AG09309 (cell line): ENCODE results near the gene TMC3.

Experiments
- DNase-seq: peaks from one replicate; pipeline ENCODE4 v3.0.0-alpha.2; 2010; ENCODE audit warnings: low read depth
- H3K4me3 ChIP-seq: 2 replicates; pipeline ENCODE4 v1.5.1; 2011; ENCODE audit warnings: mild to moderate bottlenecking, low read depth, low read length, moderate library complexity; ENCODE audit not compliant: control insufficient read depth
- CTCF ChIP-seq: IDR thresholded peaks from 2 replicates; pipeline ENCODE4 v1.5.1; 2011; ENCODE audit warnings: mild to moderate bottlenecking, low read depth, low read length, inconsistent platforms; ENCODE audit not compliant: insufficient read depth, control insufficient read depth; ENCODE audit errors: missing control alignments

TMC3 gene

DNA sequence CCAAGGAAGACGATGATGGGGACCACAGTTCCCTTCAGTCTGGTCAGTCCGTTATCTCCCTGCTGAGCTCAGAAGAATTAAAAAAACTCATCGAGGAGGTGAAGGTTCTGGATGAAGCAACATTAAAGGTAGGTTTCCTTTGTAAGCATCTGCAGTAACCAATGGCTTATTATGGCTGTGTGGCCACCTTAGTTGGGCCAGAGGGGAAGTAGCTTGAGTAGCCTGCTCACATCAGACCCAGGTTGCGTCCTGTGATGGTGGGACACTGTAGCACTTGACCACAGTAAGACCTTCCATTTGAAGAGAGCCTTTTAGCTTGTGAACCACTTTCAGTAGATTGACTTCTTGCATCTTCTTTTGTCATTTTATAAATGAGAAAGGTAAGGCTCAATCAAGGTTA, 72.6 kb downstream of the TMC3 start:
- DNase-seq: no peak
- no peak for TF ChIP-seq CTCF
- no peak overlapping the region for H3K4me3 ChIP-seq

GRCh38 chr15:81299630-81300273, 74.3 kb downstream of the TMC3 start:
- H3K4me3 ChIP-seq: no peak overlapping the region
- no peak for TF ChIP-seq CTCF
- no peak for DNase-seq

DNA sequence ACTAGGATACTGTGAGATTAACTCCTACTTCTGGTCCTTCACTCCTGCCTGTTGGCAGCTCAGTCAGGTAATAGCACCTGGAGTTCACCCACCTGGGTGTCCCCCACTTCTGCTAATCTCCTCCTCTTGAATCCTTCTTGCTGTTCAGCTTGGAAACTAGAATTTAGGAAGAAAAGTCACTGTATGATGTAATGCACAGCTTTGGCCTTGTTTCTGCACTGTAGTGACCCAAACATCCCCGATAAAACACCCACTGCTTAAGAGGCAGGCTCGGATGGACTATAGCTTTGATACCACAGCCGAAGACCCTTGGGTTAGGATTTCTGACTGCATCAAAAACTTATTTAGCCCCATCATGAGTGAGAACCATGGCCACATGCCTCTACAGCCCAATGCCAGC, 74.9 kb downstream of the TMC3 start:
- H3K4me3 ChIP-seq: no peak overlapping the region
- DNase-seq: no peak
- TF ChIP-seq CTCF: no peak

DNA sequence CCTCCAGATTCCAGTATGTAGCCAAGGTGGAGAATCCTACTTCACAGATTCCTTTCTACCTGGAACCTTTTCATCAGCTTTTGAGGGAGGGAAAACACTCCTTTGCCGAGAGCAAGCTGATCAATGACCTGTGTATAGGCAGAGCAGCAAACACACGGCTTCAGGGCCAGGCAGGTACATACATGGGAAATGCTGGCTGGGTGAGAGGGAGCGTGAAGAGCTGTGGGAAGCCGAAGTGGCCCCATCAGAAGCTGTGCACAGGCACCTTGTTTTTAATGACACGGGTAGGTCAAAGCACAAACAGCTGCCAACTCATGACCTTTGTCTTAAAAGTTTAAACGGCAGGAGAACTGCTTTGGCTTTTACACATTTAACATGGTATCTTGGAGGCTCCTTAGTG, 75.4 kb downstream of the TMC3 start:
- no peak for DNase-seq
- TF ChIP-seq CTCF: no peak
- no peak overlapping the region for H3K4me3 ChIP-seq

DNA sequence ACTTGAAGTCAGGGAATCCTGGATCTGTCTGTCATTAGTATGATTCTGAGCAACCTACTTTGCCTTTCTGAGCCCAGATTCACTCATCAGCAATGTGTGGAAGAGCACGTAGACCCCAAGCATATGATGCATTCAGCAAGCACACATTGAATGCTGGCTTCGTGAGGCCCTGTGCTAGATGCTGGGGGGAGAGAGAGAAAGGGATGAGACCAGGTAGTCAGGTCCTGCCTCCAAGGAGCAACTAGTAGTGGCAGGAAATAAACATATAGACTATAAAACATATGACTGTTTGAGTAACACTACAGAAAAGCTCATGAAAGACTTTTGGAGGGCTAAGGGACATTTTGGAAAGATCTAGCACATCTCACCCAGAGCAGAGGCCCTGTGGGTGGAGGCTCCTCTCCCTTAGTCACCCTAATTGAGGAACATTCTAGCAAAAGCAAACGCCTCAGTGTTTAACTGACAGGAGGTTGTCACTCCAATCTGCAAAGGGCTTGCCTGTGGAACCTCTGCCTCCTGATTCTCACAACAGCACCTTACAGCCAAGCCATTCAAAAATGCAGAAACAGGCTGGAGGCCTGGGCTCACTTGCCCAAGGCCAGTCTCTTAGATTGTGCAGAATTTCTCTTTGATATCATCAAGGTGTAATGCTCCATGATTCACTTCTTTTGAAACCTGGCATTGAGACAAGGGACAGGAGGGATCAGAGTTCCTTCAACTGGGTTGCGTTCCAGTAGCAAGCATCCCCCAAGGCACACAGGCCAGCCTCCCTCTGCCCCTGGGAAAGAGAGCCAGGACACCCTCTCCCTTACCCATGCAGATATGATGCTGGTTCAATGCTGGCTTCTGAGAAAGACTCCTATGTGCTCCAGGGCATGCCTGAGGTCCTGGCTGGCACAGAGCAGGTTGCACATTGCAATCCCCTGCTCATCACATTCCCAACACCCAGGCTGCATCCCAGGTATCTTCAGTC, 76.1 kb downstream of the TMC3 start:
- no peak for DNase-seq
- H3K4me3 ChIP-seq: no peak overlapping the region
- TF ChIP-seq CTCF: no peak

DNA sequence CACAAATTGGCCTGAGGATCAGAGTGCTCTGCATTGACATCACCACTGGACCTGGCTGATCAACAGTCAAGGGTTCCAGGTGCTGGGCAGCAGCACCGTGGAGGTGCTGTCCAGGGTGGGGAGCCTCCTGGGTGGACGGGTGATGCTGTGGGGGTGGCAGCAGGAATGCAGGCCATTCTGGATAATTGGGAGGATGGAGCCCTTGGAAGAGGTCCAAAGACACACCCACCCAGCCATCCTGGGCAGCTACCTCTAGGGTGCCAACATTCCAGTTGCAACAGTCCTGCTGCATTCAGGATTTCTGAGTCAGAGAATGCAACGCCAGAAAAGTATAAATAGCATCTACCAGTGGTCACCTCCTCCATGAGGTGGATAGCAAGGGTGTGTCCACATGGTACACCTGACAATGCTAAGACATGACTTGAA, 76.9 kb downstream of the TMC3 start:
- TF ChIP-seq CTCF: no peak
- no peak for DNase-seq
- H3K4me3 ChIP-seq: no peak overlapping the region
